Iris pigment epithelial cell (primary cell): ENCODE measurements around the gene ZNF655.

ENCODE experiments used
- DNase-seq: peaks from one replicate; pipeline ENCODE4 v3.0.0-alpha.2; 2011; ENCODE audit warnings: low read depth

The ZNF655 gene

GRCh38 chr7:99606531-99606930, 48.1 kb downstream of the ZNF655 start:
- no peak for DNase-seq

GRCh38 chr7:99607548-99607947, 49.1 kb downstream of the ZNF655 start:
- no peak for DNase-seq

- DNase-seq, result no peak
Observed at GRCh38 chr7:99614495-99614894, 56.1 kb downstream of the ZNF655 start.

- no peak for DNase-seq
Observed at GRCh38 chr7:99615989-99616358, 57.5 kb downstream of the ZNF655 start.

- DNase-seq, result peak; percentile 92
Observed at GRCh38 chr7:99616359-99617191, 58.1 kb downstream of the ZNF655 start, which contains the start of gene ZSCAN25. TSS of gene ZSCAN25 (plus strand) at chr7:99616946. CDS start at chr7:99619607, 2,661 bp downstream.

GRCh38 chr7:99617192-99617781, 58.8 kb downstream of the ZNF655 start:
- DNase-seq, result no peak

- peak; percentile 68 for DNase-seq
Observed at GRCh38 chr7:99618726-99619125, 60.3 kb downstream of the ZNF655 start.

- DNase-seq, result no peak
Observed at GRCh38 chr7:99619571-99620130, 61.2 kb downstream of the ZNF655 start.

- no peak for DNase-seq
Observed at GRCh38 chr7:99621271-99621670, 62.8 kb downstream of the ZNF655 start.

GRCh38 chr7:99622596-99622995, 64.2 kb downstream of the ZNF655 start:
- no peak for DNase-seq

- DNase-seq, result no peak
Observed at GRCh38 chr7:99623091-99623693, 64.8 kb downstream of the ZNF655 start.

- DNase-seq, result no peak
Observed at GRCh38 chr7:99623702-99624447, 65.4 kb downstream of the ZNF655 start.

GRCh38 chr7:99624484-99624883, 66.0 kb downstream of the ZNF655 start:
- DNase-seq, result no peak

- DNase-seq, result no peak
Observed at GRCh38 chr7:99625321-99625720, 66.9 kb downstream of the ZNF655 start.

GRCh38 chr7:99625961-99626360, 67.5 kb downstream of the ZNF655 start:
- no peak for DNase-seq
